Endodermal cell (in vitro differentiated cells): Measurements from ENCODE around the gene SLC5A2. TPM values are rescaled to one million over a fixed set of nuclear protein-coding genes. Genes with fewer than 3 reads are reported as not detected.

Experiments used
- DNase-seq: peaks from one replicate; pipeline ENCODE4 v3.0.0-alpha.2; 2017
- H3K27ac ChIP-seq: 2 replicates; pipeline ENCODE4 v1.5.1; 2013; ENCODE audit warnings: mild to moderate bottlenecking, low read depth, low read length, moderate library complexity
- H3K27me3 ChIP-seq: 2 replicates; pipeline ENCODE4 v1.6.1; 2013; ENCODE audit warnings: mild to moderate bottlenecking, low read length, moderate library complexity; ENCODE audit not compliant: insufficient read depth, control insufficient read depth, poor library complexity, severe bottlenecking
- H3K36me3 ChIP-seq: 2 replicates; pipeline ENCODE4 v1.7.0; 2013; ENCODE audit warnings: mild to moderate bottlenecking, low read length, moderate library complexity; ENCODE audit not compliant: control insufficient read depth, insufficient read depth
- H3K4me1 ChIP-seq: one replicate; pipeline ENCODE4 v1.7.0; 2013; ENCODE audit warnings: low read length; ENCODE audit not compliant: control insufficient read depth, insufficient read depth
- H3K4me3 ChIP-seq: 2 replicates; pipeline ENCODE4 v1.5.1; 2013; ENCODE audit warnings: mild to moderate bottlenecking, low read length, moderate library complexity
- H3K9ac ChIP-seq: 2 replicates; pipeline ENCODE4 v1.6.1; 2013; ENCODE audit warnings: mild to moderate bottlenecking, low read length, moderate library complexity; ENCODE audit not compliant: poor library complexity, severe bottlenecking; ENCODE audit errors: extremely low read depth
- H3K9me3 ChIP-seq: 2 replicates; pipeline ENCODE4 v1.6.1; 2013; ENCODE audit warnings: mild to moderate bottlenecking, low read length, moderate library complexity; ENCODE audit not compliant: control insufficient read depth
- H3K27ac Mint-ChIP-seq: 2 replicates; pipeline ENCODE4 v1.8.0; 2020; ENCODE audit warnings: mixed read lengths
- H3K27me3 Mint-ChIP-seq: 2 replicates; pipeline ENCODE4 v1.8.0; 2021; ENCODE audit warnings: mild to moderate bottlenecking, mixed read lengths; ENCODE audit not compliant: insufficient read depth
- H3K36me3 Mint-ChIP-seq: 2 replicates; pipeline ENCODE4 v1.8.0; 2020; ENCODE audit warnings: low read depth, mixed read lengths
- H3K4me1 Mint-ChIP-seq: 2 replicates; pipeline ENCODE4 v1.8.0; 2020; ENCODE audit warnings: mixed read lengths
- H3K4me3 Mint-ChIP-seq: 2 replicates; pipeline ENCODE4 v1.8.0; 2020; ENCODE audit warnings: mild to moderate bottlenecking, moderate library complexity, mixed read lengths
- H3K9me3 Mint-ChIP-seq: 2 replicates; pipeline ENCODE4 v1.8.0; 2020; ENCODE audit warnings: mild to moderate bottlenecking, mixed read lengths
- CTCF ChIP-seq: fragments of 200-600 bp; sonication (generic); conservative IDR thresholded peaks from 2 replicates; pipeline ENCODE4 v1.5.0; 2021; ENCODE audit warnings: antibody characterized with exemption, mild to moderate bottlenecking
- WGBS, 2 experiments: methylation state at CpG; one replicate each; pipeline versions ENCODE4 v1.1.5 to v1.1.7; 2013; ENCODE audit warnings: missing lambda C conversion rate in 2 of 2, mixed read lengths in 1 of 2; ENCODE audit not compliant: insufficient coverage in 1 of 2, insufficient read length in 1 of 2; 5-methylcytosine and 5-hydroxymethylcytosine counted together
- total RNA-seq, 2 donors: library from RNA; stranded (reverse); fragmentation: NEBNext Ultra II Directional in 1 of 2; extraction: Animal tissue kit (Norgen Biotek cat#: 25700) in 1 of 2; gene quantifications; 2 replicates in 1 of 2; 3 replicates in 1 of 2; pipeline ENCODE4 v1.2.1, GENCODE V29; 2021

The SLC5A2 gene
- total RNA-seq, 2 donors from 2014 or later = 0.22 to 0.24 TPM

- Mint-ChIP-seq H3K9me3 (peaks cover 20% of the 10 kb centered on the region), H3K27me3 (peaks cover 21% of the 10 kb centered on the region), H3K4me1 (peaks cover 10% of the 10 kb centered on the region), H3K27ac (no peak overlapping the region), H3K4me3 (no peak overlapping the region), H3K36me3 (no peaks in the 10 kb centered on the region)
- no peak overlapping the region for H3K27ac ChIP-seq
- WGBS, 2 experiments = 47 to 61% methylated on average over 4 to 6 of the region's 6 CpGs
- H3K4me3 ChIP-seq = no peak overlapping the region
- no peaks in the 10 kb centered on the region for H3K36me3 ChIP-seq
- H3K9ac ChIP-seq = no peak overlapping the region
- DNase-seq = no peak
- no peaks in the 10 kb centered on the region for H3K27me3 ChIP-seq
- no peak for TF ChIP-seq CTCF
- no peaks in the 10 kb centered on the region for H3K9me3 ChIP-seq
- H3K4me1 ChIP-seq = no peaks in the 10 kb centered on the region
These were observed 30.2 kb downstream of the SLC5A2 start for GRCh38 chr16:31513126-31513525.

DNA sequence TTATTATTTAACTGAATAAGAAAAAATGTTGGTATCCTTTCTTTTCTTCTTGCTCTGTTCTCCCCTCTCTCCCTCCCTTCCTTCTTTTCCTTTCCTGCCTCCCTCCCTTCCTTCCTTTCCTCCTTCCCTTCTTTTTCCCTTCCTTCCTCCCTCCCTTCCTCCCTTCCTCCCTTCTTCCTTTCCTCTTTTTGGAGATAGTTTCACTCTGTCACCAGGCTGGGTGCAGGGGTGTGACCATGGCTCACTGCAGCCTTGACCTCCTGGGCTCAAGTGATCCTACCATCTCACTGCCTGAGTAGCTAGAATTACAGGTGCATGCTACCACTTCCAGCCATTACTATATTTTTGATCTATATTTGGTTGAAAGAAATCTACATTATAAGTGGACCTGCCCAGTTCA lies 31.0 kb downstream of the SLC5A2 start:
- Histone ChIP-seq H3K4me1 (no peaks in the 10 kb centered on the region), H3K9me3 (no peaks in the 10 kb centered on the region), H3K36me3 (no peaks in the 10 kb centered on the region), H3K27me3 (no peaks in the 10 kb centered on the region), H3K9ac (no peak overlapping the region), H3K4me3 (no peak overlapping the region), H3K27ac (no peak overlapping the region)
- Mint-ChIP-seq H3K36me3 (no peaks in the 10 kb centered on the region), H3K4me3 (no peak overlapping the region), H3K4me1 (peaks cover 5% of the 10 kb centered on the region), H3K9me3 (peaks cover 20% of the 10 kb centered on the region), H3K27me3 (peaks cover 21% of the 10 kb centered on the region), H3K27ac (no peak overlapping the region)
- DNase-seq = no peak
- no peak for TF ChIP-seq CTCF

DNA sequence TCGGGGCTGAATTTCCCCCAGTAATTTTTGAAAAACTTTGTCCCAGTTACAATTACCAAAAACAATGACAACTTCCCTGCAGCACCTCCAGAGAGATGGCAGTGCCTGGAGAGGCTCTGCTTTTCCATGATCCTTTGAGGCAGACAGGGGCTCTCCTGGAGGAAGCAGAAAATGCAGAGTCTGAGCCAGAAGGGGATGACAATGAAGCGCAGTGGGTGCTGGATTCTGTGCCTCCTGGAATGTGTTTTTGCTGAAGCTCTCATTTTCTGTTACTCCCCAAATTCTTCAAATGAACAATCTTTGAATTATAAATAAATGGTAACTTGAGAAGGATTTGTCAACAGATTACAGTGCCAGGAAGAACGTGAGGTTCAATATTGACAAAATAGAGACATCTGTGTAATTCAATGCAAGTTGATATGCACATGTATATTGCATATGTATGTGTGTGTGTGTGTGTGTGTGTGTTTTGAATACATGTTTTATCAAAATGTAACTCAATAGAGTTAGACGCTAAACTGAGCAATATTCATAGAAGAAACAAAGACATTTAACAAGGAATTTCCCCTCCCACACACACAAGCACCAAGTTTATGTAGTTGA lies 35.0 kb downstream of the SLC5A2 start:
- no peak for TF ChIP-seq CTCF
- Mint-ChIP-seq H3K27me3 (peaks cover 10% of the 10 kb centered on the region), H3K36me3 (no peaks in the 10 kb centered on the region), H3K9me3 (peaks cover 20% of the 10 kb centered on the region), H3K4me1 (no peaks in the 10 kb centered on the region), H3K27ac (no peak overlapping the region), H3K4me3 (no peak overlapping the region)
- no peaks in the 10 kb centered on the region for H3K27me3 ChIP-seq
- no peaks in the 10 kb centered on the region for H3K9me3 ChIP-seq
- H3K4me3 ChIP-seq = no peak overlapping the region
- DNase-seq = no peak
- no peak overlapping the region for H3K27ac ChIP-seq
- no peak overlapping the region for H3K9ac ChIP-seq
- 79 to 86% methylated on average over 2 to 3 of the region's 4 CpGs for WGBS, 2 experiments
- no peaks in the 10 kb centered on the region for H3K4me1 ChIP-seq
- H3K36me3 ChIP-seq = no peaks in the 10 kb centered on the region
